SKM-1 treated with dmso at 0.1 percent for 144 hours (cell line): ENCODE results near the gene PLEKHG4B.

Source experiments
- DNase-seq: peaks from one replicate; lab custom pipeline; 2025; ENCODE audit not compliant: unreplicated experiment; lab: John Stamatoyannopoulos, UW

PLEKHG4B gene

DNA sequence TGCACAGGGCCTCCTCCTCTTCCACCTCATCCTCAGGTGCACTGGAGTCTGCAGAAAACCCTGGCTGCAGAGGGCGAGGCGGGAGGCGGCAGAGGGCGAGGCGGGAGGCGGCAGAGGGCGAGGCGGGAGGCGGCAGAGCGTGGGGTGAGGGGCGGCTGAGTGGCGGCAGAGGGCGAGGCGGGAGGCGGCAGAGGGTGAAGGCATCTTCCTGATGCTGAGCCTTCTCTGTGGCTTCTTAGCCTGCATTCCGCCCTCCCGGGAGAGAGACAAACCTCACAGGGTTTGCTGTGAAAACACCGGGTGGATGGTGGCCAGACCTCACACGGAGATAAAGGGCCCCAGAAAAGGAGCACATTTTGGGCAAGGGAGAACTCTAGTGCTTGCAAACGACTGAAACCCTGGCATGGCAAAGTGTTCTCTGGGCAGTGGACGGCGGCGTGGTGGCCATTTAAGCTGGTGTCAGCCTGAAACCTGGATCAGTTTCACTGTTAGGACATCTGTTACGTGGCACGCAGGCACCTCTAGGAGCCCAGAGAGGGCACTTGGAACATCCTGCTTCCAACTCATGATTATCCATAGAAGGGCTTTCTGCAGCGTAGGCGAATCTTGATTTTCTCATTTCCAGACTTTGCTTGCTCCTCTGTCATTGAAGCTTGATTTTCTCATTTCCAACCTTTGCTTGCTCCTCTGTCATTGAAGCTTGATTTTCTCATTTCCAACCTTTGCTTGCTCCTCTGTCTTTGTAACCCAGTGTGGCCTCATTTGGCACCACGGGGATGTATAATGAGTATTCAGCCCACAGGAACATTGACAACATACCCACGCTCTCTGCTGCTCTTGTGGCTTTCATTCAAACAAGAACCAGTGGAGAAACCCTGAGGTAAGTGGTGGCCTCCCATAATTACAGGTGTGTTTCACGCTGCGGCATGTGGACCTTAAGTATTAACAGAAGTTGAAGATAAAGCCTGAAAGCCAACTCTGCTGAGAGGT lies 16.3 kb upstream of the PLEKHG4B start:
- no peak for DNase-seq

DNA sequence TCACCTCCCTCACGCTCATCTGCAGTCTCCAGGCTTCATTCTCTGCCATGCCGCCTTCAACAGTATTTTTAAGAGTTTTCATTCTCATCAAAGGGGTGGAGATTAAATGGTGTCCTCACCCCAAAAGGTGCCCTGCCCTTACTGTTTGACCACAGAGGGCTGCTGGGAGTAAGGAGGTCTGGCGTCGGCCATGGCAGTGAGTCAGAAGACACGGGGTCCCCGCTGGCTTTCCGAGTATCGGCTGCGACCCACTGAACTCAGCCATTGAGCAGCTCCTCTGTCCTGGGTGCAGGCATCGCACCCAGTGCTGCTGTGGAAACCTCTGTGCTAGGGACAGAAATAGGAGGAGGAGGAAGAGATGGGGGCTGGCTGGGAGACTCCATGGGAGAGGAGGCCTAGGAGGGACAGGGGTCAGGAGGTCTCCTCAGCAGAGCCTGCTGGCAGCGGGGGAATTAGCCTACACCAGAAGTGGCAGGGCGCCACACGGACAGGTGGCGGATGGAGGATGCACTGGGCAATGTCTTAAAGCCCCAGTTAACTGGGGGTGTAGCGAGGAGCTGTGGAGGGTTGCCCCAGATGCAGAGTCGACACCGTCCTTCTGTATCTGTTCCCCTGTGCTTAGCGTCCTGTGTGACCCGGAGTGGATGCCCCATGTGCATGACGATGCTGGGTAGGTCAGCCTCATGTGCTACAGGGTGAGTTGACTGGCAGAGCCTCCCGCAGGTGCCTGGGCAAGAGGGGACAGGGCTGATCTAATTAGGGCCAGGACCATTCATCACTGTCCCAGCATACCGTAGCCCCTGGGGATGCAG lies 15.4 kb upstream of the PLEKHG4B start:
- DNase-seq, result no peak

- no peak for DNase-seq
Observed at GRCh38 chr5:77170-77501, 14.8 kb upstream of the PLEKHG4B start.

DNA sequence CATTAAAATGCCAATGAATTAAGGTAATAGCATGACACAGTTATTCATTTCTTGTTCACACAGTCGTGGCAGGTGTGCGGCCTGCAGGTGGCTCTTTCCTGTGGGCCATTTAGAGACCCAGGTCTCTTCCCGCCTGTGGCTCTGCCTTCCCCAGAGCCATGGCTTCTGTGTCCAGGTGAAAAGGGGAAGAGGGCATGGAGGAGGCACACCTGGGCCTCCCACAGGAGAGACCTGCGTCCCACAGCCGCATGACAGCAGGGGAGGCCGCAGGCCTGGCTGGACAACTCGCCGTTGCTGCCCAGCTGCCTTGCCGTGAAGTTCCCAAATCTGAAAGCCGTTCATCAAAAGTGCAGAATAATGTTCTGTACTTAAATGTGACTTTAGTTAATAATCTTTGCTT lies 14.4 kb upstream of the PLEKHG4B start:
- DNase-seq, result no peak

- DNase-seq, result no peak
Observed at GRCh38 chr5:77957-78804, 13.8 kb upstream of the PLEKHG4B start.

- DNase-seq, result no peak
Observed at GRCh38 chr5:78805-79149, 13.2 kb upstream of the PLEKHG4B start.

GRCh38 chr5:79263-79662 lies 12.7 kb upstream of the PLEKHG4B start:
- DNase-seq, result no peak

DNA sequence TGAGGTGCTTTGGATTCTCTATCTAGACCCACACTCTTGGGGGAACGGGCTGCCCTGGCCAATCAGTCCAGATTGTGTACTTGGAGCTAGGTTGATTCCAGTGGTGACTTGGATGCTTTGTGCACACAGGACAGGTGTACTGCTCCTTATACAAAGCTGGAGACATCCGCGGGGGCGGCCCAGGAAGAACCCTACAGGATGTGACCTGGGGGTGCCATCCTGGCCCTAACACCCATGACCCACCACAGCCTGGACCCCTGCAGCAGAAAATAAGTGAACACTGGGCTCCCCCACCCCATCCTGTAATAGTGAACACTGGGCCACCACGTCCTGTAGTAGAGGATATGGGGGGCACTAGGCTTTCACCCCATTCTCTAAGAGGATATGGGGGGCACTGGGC lies 12.1 kb upstream of the PLEKHG4B start:
- no peak for DNase-seq

- no peak for DNase-seq
Observed at GRCh38 chr5:81391-82021, 10.5 kb upstream of the PLEKHG4B start.

GRCh38 chr5:82097-82496 lies 9.9 kb upstream of the PLEKHG4B start:
- no peak for DNase-seq

- no peak for DNase-seq
Observed at GRCh38 chr5:82570-82969, 9.4 kb upstream of the PLEKHG4B start.

DNA sequence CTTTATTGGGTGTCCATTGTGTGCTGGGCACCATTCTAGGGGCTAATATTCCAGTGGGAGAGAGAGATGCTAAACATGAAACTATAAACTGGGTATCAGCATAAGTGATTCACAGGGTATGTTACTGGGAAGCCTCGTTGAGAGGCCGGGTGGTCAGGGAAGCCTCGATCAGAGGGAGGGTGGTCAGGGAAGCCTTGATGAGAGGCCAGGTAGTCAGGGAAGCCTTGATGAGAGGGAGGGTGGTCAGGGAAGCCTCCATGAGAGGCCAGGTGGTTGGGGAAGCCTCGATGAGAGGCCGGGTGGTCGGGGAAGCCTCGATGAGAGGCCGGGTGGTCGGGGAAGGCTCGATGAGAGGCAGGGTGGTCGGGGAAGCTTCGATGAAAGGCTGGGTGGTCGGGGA lies 8.9 kb upstream of the PLEKHG4B start:
- no peak for DNase-seq

DNA sequence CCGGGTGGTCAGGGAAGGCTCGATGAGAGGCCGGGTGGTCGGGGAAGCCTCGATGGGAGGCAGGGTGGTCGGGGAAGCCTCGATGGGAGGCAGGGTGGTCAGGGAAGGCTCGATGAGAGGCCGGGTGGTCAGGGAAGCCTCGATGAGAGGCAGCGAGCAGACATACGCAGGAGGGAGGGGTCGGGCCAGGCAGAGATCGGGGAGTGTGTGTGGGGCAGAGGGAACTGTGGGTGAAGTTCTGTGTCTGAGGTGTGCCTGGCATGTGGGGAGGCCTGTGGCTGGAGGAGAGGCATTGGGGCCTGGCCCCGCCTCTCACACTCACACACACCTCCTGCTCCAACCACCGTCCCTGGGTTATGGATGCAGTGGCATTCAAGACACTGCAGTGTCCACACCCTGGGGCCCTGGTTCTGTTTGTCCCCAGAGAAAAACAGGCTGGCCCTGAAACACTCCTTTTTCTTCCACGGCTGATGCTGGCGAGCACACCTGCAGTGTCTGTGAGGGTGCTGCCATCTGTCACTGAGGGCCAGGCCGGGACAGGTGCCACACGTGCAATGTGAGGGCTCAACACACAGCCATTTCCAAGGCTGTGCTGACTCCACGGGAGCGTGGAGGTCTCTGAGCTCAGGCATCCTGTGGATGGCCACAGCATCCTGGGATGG lies 6.5 kb upstream of the PLEKHG4B start:
- DNase-seq, result no peak

DNA sequence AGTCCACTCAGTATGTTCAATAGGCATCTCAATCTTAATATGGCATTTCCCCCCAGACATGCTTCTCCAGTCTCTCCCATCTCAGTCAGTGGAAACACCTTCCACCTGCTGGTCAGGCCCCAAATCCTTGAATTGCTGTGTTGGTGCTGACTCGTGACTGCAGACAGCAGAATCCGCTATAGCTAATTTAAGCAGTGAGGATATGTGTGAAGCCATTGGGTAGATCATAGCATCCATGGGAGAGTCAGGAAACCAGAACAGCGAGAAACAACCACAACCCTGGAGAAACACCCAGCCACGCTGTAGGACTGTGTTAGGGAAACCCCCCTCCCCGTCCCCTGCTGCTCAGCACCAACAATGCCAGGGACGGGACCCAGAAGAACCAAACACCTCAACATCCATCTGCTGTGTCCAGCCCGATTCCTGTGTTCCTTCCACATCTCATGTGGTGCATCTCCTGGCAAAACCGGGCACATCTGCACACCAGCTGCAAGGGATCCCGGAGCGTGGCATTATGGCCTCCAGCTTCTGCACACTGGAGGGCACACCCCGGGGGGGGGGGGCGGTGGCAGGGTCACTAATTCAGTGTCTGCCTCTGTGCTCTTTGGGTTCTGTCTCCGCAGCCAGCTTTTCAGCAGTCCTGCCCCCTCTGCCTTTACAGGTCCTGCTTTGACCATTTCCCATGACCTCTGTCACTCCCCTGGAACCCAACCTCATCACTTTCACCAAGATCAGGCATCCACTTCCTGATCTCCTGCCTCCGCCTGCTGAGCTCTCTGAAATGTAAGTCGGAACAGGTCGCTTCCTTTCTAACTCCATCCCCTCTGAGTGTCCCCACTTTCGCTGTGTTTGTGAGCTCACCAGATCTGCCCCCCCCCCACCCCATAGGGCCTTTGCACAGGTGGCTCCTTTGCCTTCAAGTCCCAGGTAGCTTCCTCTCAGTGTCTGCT lies 2.4 kb upstream of the PLEKHG4B start:
- no peak for DNase-seq

DNA sequence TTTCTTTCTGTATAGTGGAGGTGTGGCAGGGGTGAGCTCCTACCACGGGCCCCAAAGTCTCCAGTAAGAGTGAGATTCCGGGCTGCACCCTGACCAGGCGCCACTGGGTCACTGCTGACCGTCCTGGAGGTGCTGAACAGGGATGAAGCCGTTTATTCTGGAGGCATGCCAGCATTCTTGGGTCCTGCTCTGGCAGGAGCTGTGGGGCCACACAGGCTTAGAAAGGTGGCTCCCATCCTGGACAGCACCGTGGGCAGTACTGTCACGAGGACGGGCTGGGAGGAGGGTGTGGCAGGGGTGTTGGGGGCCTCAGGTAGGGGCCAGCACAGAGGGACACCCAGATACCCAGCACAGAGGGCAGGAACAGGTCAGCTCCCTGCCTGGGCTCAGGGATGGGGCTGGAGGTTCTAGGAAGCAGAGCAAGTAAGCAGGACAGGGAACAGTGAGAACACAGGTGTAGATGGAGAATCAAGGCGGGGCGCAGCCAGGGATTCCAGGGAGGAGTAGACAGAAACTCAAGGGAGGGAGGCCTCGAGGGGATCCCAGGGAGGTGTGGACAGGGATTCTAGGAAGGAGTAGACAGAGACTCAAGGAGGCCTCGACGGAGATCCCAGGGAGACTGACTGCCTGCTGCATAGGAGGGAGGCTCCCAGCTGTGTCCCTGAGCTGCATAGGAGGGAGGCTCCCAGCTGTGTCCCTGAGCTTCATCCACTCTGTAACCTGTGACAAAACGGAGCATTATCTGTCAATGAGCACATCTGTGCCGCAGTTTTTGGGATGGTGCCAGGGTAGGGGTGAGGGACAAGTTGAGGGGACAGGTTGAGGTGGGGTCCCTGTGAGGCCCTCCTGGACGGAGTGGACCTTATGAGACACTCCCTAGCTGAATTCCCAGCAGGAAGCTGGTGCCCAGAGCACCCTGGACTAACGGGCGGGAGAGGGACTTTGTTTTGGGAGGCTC lies 1.1 kb upstream of the PLEKHG4B start:
- no peak for DNase-seq

DNA sequence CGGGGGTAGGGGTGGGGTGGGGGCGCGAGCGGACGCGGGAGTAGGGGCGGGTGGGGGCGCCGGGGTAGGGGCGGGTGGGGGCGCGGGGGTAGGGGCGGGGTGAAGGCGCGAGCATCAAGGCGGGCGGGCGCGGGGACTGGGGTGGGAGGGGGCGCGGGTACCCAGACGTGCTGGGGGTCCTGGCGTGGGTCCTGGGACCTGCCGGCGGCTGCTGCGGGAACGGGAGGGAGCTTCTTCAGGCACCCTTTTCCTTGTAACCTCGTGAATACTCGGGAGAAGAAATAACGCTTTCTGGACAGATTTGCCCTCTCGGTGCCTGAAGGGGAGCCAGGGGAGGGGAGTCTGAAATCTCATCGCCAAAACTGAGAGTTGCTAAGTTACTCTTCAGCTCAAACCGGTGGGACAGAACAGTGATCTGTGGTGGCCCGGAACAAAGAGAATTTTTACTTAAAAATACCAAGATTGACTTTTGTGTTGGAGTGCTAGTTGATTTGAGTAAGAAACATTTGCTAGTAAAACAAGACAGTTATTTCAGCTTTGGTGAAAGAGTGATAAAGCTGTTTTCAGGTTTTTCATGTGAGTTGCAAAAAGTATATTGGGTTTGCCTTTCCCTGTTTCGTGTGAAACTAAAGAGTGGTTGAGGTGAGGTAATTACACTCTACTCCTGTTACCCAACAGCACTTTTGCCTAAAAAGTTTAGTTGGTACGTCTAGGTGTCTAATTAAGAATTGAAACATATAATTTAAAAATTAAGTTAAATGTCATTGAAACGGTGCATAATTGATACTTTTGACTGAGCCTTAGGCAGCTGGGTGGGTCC lies 643 bp downstream of the PLEKHG4B start:
- no peak for DNase-seq

GRCh38 chr5:93221-93980 lies 1.4 kb downstream of the PLEKHG4B start:
- no peak for DNase-seq
